Left lung (tissue), 10 donors: ENCODE results near the gene FGF5. TPM values are rescaled to one million over a fixed set of nuclear protein-coding genes. Genes with fewer than 3 reads are reported as not detected.
"Not testable (repeated sequence)": the region's sequence is repeated elsewhere in the genome, so short reads cannot be mapped to it uniquely, and the experiment has no call there.

ENCODE experiments used
- ATAC-seq: fragments of 200-7000 bp; cut with Tn5 transposase; one replicate; pipeline ENCODE4 v1.9.1; 2020; ENCODE audit warnings: moderate library complexity
- DNase-seq, 4 donors: peaks; one replicate each; pipeline ENCODE4 v3.0.0-alpha.2; 2013 to 2020
- H3K27ac ChIP-seq, 2 donors: fragments of 200-600 bp; sonication (generic) in 1 of 2; one replicate each; pipeline versions ENCODE4 v1.5.0 to v1.8.0; 2020 to 2021
- H3K27me3 ChIP-seq, 2 donors: fragments of 200-600 bp; sonication (generic) in 1 of 2; one replicate each; pipeline versions ENCODE4 v1.5.0 to v1.8.0; 2020 to 2021
- H3K36me3 ChIP-seq, 2 donors: fragments of 200-600 bp; sonication (generic) in 1 of 2; one replicate each; pipeline versions ENCODE4 v1.5.0 to v1.8.0; 2020 to 2021
- H3K4me1 ChIP-seq, 2 donors: fragments of 200-600 bp; one replicate each; pipeline ENCODE4 v1.8.0; 2021
- H3K4me3 ChIP-seq, 2 donors: fragments of 200-600 bp; sonication (generic) in 1 of 2; one replicate each; pipeline versions ENCODE4 v1.5.0 to v1.8.0; 2020 to 2021; ENCODE audit warnings: mild to moderate bottlenecking in 1 of 2
- H3K9me3 ChIP-seq, 2 donors: fragments of 200-600 bp; sonication (generic) in 1 of 2; one replicate each; pipeline versions ENCODE4 v1.5.0 to v1.8.0; 2020 to 2021
- CTCF ChIP-seq, 2 donors: fragments of 200-600 bp; sonication (generic) in 1 of 2; IDR thresholded peaks; one replicate each; pipeline versions ENCODE4 v1.5.0 to v1.8.0; 2021; ENCODE audit warnings: antibody characterized with exemption in 2 of 2
- intact Hi-C, 2 donors: fragments of 100-400 bp; cut with DNase I; formaldehyde crosslinking; loops; one replicate each; pipeline versions ENCODE4 v1.11.2 to v1.14.2; 2022
- polyA plus RNA-seq, 6 donors: library from polyadenylated mRNA; unstranded; fragments of 120-200 nt; gene quantifications; one replicate each; pipeline ENCODE4 v1.2.1, GENCODE V29; 2013; ENCODE audit not compliant: insufficient read length in 6 of 6
- total RNA-seq, 2 donors: library from RNA; stranded (reverse); fragmentation: NEBNext Ultra II Directional; extraction: Animal tissue kit (Norgen Biotek cat#: 25700); gene quantifications; one replicate each; pipeline ENCODE4 v1.2.1, GENCODE V29; 2021
- donor health status: DM: no; HTN: yes; CAD: no.
- donor health status: DM: no; HTN: no; CAD: no.

Gene FGF5
- total and polyA plus RNA-seq, 8 donors, result 0.03 to 0.05 (median 0.04) TPM; not detected in 5

- intact Hi-C loops, result no loop called here
- no peak overlapping the region for H3K4me3 ChIP-seq
- no peak for TF ChIP-seq CTCF (IDR thresholded peaks at IDR 0.05)
- ATAC-seq (no peak), DNase-seq (no peak)
- no peaks in the 10 kb centered on the region for H3K9me3 ChIP-seq
- H3K4me1 ChIP-seq, result no peaks in the 10 kb centered on the region
- peaks cover 0 to 4% of the 10 kb centered on the region in 2 donors for H3K27me3 ChIP-seq
- no peak overlapping the region for H3K27ac ChIP-seq
- no peaks in the 10 kb centered on the region for H3K36me3 ChIP-seq
Observed at GRCh38 chr4:80240976-80241375, 25.5 kb upstream of the FGF5 start.

- Histone ChIP-seq H3K4me1 (no peaks in the 10 kb centered on the region), H3K9me3 (no peaks in the 10 kb centered on the region), H3K27ac (no peak overlapping the region), H3K4me3 (no peak overlapping the region), H3K27me3 (peaks cover 0 to 4% of the 10 kb centered on the region in 2 donors), H3K36me3 (no peaks in the 10 kb centered on the region)
- DNase-seq, result no peak
- no peak for TF ChIP-seq CTCF (IDR thresholded peaks at IDR 0.05)
- intact Hi-C loops, result no loop called here
- ATAC-seq, result no peak
Observed at GRCh38 chr4:80243274-80244018, 23.0 kb upstream of the FGF5 start.

GRCh38 chr4:80247484-80247883 lies 19.0 kb upstream of the FGF5 start:
- intact Hi-C loops, H3K4me3 ChIP-seq, H3K27ac ChIP-seq, ATAC-seq, H3K4me1 ChIP-seq, H3K36me3 ChIP-seq, H3K9me3 ChIP-seq, DNase-seq: not testable (repeated sequence)
- H3K27me3 ChIP-seq, result peaks cover 0 to 16% of the 10 kb centered on the region in 2 donors

- Histone ChIP-seq H3K27ac (no peak overlapping the region), H3K27me3 (peaks cover 0 to 12% of the 10 kb centered on the region in 2 donors), H3K36me3 (no peaks in the 10 kb centered on the region), H3K4me3 (no peak overlapping the region), H3K9me3 (no peaks in the 10 kb centered on the region), H3K4me1 (no peaks in the 10 kb centered on the region)
- TF ChIP-seq CTCF (IDR thresholded peaks at IDR 0.05), result no peak
- intact Hi-C loops, result no loop called here
- ATAC-seq (no peak), DNase-seq (no peak)
Observed at GRCh38 chr4:80249144-80249543, 17.3 kb upstream of the FGF5 start.

GRCh38 chr4:80252427-80252826 lies 14.0 kb upstream of the FGF5 start:
- Histone ChIP-seq H3K9me3 (no peaks in the 10 kb centered on the region), H3K27me3 (peaks cover 0 to 42% of the 10 kb centered on the region in 2 donors), H3K4me1 (no peaks in the 10 kb centered on the region), H3K27ac (no peak overlapping the region), H3K36me3 (no peaks in the 10 kb centered on the region), H3K4me3 (no peak overlapping the region)
- DNase-seq (no peak), ATAC-seq (no peak)
- intact Hi-C loops, result no loop called here
- TF ChIP-seq CTCF (IDR thresholded peaks at IDR 0.05), result no peak

- no peaks in the 10 kb centered on the region for H3K9me3 ChIP-seq
- no peak overlapping the region for H3K27ac ChIP-seq
- intact Hi-C loops, result no loop called here
Observed at GRCh38 chr4:80252953-80253352, 13.5 kb upstream of the FGF5 start.

More at GRCh38 chr4:80252953-80253352, 13.5 kb upstream of the FGF5 start:
- peaks cover 0 to 47% of the 10 kb centered on the region in 2 donors for H3K27me3 ChIP-seq
- no peak for TF ChIP-seq CTCF (IDR thresholded peaks at IDR 0.05)
- H3K4me3 ChIP-seq, result no peak overlapping the region
- no peaks in the 10 kb centered on the region for H3K4me1 ChIP-seq
- no peak for ATAC-seq
- H3K36me3 ChIP-seq, result no peaks in the 10 kb centered on the region
- DNase-seq, result no peak
